HuH-7 (cell line): ENCODE results near the gene PRR3.

Source experiments
- DNase-seq: peaks from one replicate; pipeline ENCODE4 v3.0.0; 2011; ENCODE audit warnings: low spot score

The PRR3 gene

GRCh38 chr6:30571762-30572082, 14.6 kb downstream of the PRR3 start:
- DNase-seq: no peak

GRCh38 chr6:30572148-30572547, 15.1 kb downstream of the PRR3 start:
- no peak for DNase-seq

- no peak for DNase-seq
Measured at GRCh38 chr6:30573113-30573512, 16.0 kb downstream of the PRR3 start.

DNA sequence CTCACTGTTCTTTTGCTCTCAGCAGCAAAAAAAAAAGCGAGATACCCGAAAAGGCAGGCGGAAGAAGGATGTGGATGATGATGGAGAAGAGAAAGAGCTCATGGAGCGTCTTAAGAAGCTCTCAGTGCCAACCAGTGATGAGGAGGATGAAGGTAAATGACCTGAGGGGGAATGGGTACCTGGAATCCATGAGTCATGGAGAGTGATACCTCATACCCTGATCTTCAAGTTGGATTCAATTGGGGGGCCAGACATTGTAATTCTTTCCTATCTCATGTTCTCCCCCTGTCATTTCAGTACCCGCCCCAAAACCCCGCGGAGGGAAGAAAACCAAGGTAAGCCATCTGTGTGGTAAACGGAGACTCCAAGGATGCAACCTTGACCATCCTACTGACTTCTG, 21.0 kb downstream of the PRR3 start:
- no peak for DNase-seq

- no peak for DNase-seq
Measured at GRCh38 chr6:30583921-30584320, 26.8 kb downstream of the PRR3 start.

- no peak for DNase-seq
Measured at GRCh38 chr6:30589754-30590358, 32.8 kb downstream of the PRR3 start.

DNA sequence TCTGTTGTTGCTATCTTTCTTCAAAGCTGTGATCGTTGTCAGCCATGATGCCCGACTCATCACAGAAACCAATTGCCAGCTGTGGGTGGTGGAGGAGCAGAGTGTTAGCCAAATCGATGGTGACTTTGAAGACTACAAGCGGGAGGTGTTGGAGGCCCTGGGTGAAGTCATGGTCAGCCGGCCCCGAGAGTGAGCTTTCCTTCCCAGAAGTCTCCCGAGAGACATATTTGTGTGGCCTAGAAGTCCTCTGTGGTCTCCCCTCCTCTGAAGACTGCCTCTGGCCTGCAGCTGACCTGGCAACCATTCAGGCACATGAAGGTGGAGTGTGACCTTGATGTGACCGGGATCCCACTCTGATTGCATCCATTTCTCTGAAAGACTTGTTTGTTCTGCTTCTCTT, 33.4 kb downstream of the PRR3 start:
- DNase-seq: no peak

GRCh38 chr6:30591008-30591407, 33.9 kb downstream of the PRR3 start:
- DNase-seq: no peak

GRCh38 chr6:30592287-30592686, 35.2 kb downstream of the PRR3 start:
- no peak for DNase-seq

DNA sequence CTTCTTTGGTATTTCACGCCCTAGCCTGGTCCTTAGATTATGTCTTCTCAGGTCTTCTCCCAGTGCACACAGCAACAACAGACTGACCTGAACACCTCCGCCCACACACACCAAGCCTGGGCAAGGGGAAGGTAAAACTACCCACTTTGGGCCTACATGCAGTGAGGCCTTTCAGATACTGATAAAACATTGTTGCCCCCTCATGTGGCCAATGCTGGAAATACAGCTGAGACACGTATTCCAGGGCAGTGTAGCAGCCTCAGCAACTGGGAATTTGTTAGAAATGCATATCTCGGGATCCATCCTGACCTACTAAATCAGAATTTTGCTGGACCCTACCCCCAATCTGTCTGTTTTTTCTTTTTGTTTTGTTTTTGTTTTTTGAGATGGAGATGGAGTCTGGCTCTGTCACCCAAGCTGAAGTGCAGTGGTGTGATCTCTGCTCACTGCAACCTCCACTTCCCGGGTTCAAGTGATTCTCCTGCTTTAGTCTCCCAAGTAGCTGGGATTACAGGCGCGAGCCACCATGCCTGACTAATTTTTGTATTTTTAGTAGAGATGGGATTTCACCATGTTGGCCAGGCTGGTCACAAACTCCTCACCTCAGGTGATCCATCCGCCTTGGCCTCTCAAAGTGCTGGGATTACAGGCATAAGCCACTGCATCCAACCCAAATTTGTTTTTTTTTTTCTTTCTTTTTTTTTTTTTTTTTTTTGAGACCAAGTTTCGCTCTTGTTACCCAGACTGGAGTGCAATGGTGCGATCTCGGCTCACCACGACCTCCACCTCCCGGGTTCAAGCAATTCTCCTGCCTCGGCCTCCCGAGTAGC, 40.4 kb downstream of the PRR3 start:
- DNase-seq: peak; percentile 68

DNA sequence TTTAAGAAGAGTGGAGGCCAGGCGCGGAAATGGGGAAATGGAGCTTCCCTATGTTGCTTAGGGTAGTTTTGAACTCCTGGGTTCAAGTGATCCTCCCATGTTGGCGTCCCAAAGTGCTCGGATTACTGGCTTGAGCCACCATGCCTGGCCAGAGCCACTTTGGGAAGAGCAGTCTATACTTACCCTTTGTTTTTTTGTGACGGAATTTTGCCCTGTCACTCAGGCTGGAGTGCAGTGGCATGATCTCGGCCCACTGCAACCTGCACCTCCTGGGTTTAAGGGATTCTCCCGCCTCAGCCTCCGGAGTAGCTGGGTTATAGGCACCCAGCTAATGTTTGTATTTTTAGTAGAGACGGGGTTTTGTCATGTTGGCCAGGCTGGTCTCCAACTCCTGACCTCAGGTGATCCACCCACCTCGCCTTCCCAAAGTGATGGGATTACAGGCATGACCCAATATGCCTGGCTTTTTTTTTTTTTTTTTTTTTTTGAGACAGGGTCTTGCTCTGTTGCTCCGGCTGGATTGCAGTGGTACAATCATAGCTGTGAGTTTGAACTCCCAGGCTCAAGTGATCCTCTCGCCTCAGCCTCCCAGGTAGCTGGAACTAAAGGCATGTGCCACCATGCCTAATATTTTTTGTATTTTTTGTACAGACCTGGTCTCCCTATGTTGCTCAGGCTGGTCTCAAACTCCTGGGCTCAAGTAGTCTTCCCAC, 42.0 kb downstream of the PRR3 start:
- DNase-seq: no peak

- DNase-seq: no peak
Measured at GRCh38 chr6:30599625-30600324, 42.7 kb downstream of the PRR3 start.

- no peak for DNase-seq
Measured at GRCh38 chr6:30600451-30600961, 43.4 kb downstream of the PRR3 start.

DNA sequence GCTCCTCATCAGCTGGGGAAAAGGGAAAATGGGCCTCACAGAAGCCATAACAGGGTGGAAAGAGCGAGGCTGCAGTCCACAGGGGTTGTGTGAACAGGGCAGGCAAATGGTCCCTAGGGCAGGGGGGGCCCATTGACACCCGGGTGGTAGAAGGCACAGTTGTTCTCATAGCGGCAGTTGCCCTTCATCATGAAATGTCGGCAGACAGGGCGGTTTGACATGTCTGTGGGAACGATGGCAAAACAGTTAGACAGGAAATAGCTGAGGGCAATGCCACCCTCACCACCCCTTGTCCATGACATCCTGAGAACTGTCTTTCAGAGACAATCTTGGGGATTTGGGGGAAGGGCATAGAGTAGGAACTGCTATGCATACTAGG, 44.3 kb downstream of the PRR3 start:
- DNase-seq: no peak

DNA sequence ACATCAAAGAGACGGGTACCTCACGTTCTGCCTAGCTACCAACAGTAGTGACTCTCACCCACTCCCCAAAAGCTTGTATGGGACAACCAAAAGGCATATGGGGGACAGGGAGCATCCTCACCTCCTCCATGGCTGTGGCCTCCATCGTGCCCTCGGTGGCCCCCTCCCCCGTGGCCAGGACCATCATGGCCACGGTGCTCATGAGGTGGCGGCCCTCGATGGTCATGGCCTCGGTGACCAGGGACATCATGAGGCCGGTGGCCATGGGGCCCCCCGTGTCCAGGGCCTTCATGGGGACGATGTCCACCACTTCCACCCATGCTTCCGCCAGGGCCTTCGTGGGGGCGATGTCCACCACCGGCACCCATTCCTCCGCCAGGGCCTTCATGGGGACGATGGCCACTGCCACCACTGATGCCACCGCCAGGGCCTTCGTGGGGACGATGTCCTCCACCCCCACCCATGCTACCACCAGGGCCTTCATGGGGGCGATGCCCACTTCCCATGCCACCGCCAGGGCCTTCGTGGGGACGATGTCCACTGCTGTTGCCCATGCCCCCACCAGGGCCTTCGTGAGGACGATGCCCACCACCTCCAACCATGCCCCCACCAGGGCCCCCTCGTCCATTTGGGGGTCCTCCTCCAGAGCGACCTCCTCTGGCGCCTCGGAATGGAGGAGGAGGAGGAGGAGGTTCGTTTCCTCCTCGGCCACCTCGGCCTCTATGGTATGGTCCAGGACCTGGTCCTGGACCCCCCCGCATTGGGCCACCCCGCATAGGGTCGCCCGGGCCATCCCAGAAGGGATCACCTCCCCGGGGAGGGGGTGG, 44.9 kb downstream of the PRR3 start:
- no peak for DNase-seq

DNA sequence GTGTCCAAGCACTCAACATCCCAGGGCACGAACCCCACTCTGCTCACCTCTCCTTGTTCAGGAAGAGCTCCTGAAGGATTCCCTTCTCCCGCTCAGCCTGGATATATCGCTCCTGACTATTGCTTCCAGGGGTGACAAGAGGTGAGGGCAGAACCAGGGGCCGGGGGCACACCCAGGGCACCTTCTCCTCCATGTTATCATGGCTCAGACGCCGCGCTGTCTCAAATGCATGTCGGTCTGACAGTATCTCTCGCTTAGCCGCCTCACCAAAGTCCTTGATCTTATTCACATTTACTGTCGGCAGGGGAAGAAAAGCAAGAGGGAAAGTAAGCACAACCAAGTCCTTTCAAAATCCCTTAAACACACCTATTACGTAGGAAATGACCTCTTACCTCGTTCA, 46.9 kb downstream of the PRR3 start:
- DNase-seq: no peak

- no peak for DNase-seq
Measured at GRCh38 chr6:30610065-30610464, 53.0 kb downstream of the PRR3 start.

GRCh38 chr6:30611150-30611855, 54.2 kb downstream of the PRR3 start:
- no peak for DNase-seq

DNA sequence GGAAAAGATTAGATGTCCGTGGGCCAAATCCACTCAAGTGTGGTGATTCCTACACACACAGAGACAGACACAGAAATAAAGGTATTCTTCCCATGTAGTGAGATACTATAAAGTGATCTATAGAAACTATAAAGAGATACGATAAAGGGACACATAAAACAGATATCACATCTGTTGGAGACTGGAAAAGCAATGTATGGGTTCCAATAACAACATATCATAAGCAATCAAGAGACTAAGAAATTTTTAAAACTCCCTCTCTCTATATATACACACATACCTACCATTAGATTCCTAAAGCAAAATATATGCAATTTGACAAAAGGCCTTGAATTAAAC, 54.7 kb downstream of the PRR3 start:
- no peak for DNase-seq

GRCh38 chr6:30612213-30612612, 55.1 kb downstream of the PRR3 start:
- DNase-seq: no peak

- no peak for DNase-seq
Measured at GRCh38 chr6:30612687-30613248, 55.7 kb downstream of the PRR3 start.
